Psoas muscle (tissue), 8 donors: ENCODE measurements around the gene INSYN1. TPM values are rescaled to one million over a fixed set of nuclear protein-coding genes. Genes with fewer than 3 reads are reported as not detected.

Source experiments
- ATAC-seq, 4 donors: fragments of 200-7000 bp; cut with Tn5 transposase; one replicate each; pipeline ENCODE4 v1.9.1; 2020; ENCODE audit warnings: moderate library complexity in 3 of 4, mild to moderate bottlenecking in 2 of 4
- DNase-seq, 2 donors: peaks; one replicate each; pipeline ENCODE4 v3.0.0-alpha.2; 2020
- H3K27ac ChIP-seq: fragments of 200-600 bp; one replicate; pipeline ENCODE4 v1.8.0; 2022
- H3K27me3 ChIP-seq, 3 donors: fragments of 200-600 bp in 1 of 3; one replicate each; pipeline versions ENCODE4 v1.6.1 to v1.8.0; 2013 to 2022; ENCODE audit warnings: low read length in 2 of 3, mild to moderate bottlenecking in 2 of 3, moderate library complexity in 1 of 3; ENCODE audit not compliant: insufficient read depth in 3 of 3
- H3K36me3 ChIP-seq, 2 donors: fragments of 200-600 bp in 1 of 2; one replicate each; pipeline versions ENCODE4 v1.6.1 to v1.8.0; 2013 to 2022; ENCODE audit warnings: low read depth in 1 of 2, mild to moderate bottlenecking in 1 of 2, moderate library complexity in 1 of 2; ENCODE audit not compliant: insufficient read depth in 1 of 2
- H3K4me1 ChIP-seq: fragments of 200-600 bp; one replicate; pipeline ENCODE4 v1.8.0; 2022
- H3K4me3 ChIP-seq: fragments of 200-600 bp; one replicate; pipeline ENCODE4 v1.8.0; 2022; ENCODE audit warnings: mild to moderate bottlenecking
- H3K9me3 ChIP-seq: fragments of 200-600 bp; one replicate; pipeline ENCODE4 v1.8.0; 2022
- WGBS, 3 donors: extraction: QIAGEN DNeasy Blood & Tissue Kit; methylation state at CpG; one replicate each; pipeline versions ENCODE4 v1.1.6 to v1.1.7; 2013; 5-methylcytosine and 5-hydroxymethylcytosine counted together
- intact Hi-C, 2 donors: fragments of 100-400 bp; cut with DNase I; formaldehyde crosslinking; loops; one replicate each; pipeline versions ENCODE4 v1.11.0 to v1.14.2; 2022
- polyA plus RNA-seq, 3 donors: library from polyadenylated mRNA; stranded (reverse); fragments of 200-250 nt; gene quantifications; one replicate each; pipeline ENCODE4 v1.2.3, GENCODE V29; 2013
- total RNA-seq, 4 donors: library from RNA; stranded (reverse); fragmentation: NEBNext Ultra II Directional in 2 of 4; extraction: Animal tissue kit (Norgen Biotek cat#: 25700) in 2 of 4; gene quantifications; one replicate each; pipeline versions ENCODE4 v1.2.1 to v1.2.4, GENCODE V29; 2021 to 2023
- TF ChIP-seq, protein P1 (sequence below): fragments of 200-600 bp; IDR thresholded peaks from one replicate; pipeline ENCODE4 v1.8.0; 2022; ENCODE audit warnings: antibody characterized with exemption
- donor health status: healthy with polysubstance abuse.
- donor health status: DM: no; HTN: no; CAD: no; lungs with moderate emphysema.
- donor health status: Bipolar disorder and iron deficiency.
- donor health status: healthy.
- donor health status: DM: yes; HTN: yes; CAD: no.
- donor health status: DM: no; HTN: no; CAD: no.
- donor health status: DM: no; HTN: no; CAD: no.
- donor health status: DM: yes; HTN: yes; CAD: no.

Gene INSYN1
- total and polyA plus RNA-seq, 7 donors = 0.42 to 10.8 (median 3.8) TPM

- Histone ChIP-seq H3K27ac (no peak overlapping the region), H3K4me1 (peaks cover 41% of the 10 kb centered on the region), H3K27me3 (no peaks in the 10 kb centered on the region), H3K36me3 (no peaks in the 10 kb centered on the region), H3K9me3 (no peaks in the 10 kb centered on the region), H3K4me3 (no peak overlapping the region)
- WGBS, 3 donors = 95 to 100% (median 97%) methylated on average over 2 of the region's 2 CpGs
- ATAC-seq (no peak), DNase-seq (no peak)
- TF ChIP-seq, protein P1, sequence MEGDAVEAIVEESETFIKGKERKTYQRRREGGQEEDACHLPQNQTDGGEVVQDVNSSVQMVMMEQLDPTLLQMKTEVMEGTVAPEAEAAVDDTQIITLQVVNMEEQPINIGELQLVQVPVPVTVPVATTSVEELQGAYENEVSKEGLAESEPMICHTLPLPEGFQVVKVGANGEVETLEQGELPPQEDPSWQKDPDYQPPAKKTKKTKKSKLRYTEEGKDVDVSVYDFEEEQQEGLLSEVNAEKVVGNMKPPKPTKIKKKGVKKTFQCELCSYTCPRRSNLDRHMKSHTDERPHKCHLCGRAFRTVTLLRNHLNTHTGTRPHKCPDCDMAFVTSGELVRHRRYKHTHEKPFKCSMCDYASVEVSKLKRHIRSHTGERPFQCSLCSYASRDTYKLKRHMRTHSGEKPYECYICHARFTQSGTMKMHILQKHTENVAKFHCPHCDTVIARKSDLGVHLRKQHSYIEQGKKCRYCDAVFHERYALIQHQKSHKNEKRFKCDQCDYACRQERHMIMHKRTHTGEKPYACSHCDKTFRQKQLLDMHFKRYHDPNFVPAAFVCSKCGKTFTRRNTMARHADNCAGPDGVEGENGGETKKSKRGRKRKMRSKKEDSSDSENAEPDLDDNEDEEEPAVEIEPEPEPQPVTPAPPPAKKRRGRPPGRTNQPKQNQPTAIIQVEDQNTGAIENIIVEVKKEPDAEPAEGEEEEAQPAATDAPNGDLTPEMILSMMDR = no peak
- intact Hi-C loops = no loop called here
Observed at GRCh38 chr15:73687351-73687750, 65.8 kb downstream of the INSYN1 start.

DNA sequence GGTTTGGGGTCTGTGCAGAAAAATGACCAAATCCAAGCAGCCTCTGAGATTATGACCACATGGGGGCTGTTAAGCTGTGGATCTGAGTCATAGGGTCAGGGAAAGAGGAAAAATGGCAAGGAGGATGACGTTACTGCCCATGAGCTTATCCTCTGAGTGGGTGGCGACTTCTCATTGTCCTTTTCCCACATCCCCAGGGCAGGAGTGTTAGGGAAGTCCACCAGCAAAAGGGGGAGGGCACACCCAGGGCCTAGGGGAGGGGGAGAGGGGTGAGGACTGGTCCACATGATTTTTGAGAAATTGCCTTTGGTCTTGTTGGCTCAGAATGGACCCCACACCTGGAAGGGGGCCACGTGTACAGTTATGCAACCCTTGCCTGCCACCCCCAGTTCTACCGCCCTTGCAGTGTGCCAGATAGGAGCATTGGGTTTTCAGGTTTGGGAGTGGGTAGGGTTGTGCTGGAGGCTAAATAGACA, 66.3 kb downstream of the INSYN1 start:
- Histone ChIP-seq H3K27me3 (no peaks in the 10 kb centered on the region), H3K27ac (no peak overlapping the region), H3K9me3 (no peaks in the 10 kb centered on the region), H3K36me3 (no peaks in the 10 kb centered on the region), H3K4me1 (peaks cover 36% of the 10 kb centered on the region), H3K4me3 (no peak overlapping the region)
- TF ChIP-seq, protein P1 = no peak
- WGBS, 3 donors = 54 to 61% (median 54%) methylated on average over 4 of the region's 4 CpGs
- DNase-seq (no peak), ATAC-seq (no peak)
- intact Hi-C loops = no loop called here

GRCh38 chr15:73685981-73686380, 67.2 kb downstream of the INSYN1 start:
- 70 to 88% (median 72%) methylated on average over 6 of the region's 6 CpGs for WGBS, 3 donors
- ATAC-seq = no peak
- intact Hi-C loops = no loop called here
- TF ChIP-seq, protein P1 = no peak
- H3K27ac ChIP-seq = peak overlapping the region; percentile 89
- no peaks in the 10 kb centered on the region for H3K27me3 ChIP-seq
- no peak for DNase-seq
- peak overlapping the region; percentile 90 for H3K4me3 ChIP-seq
- H3K36me3 ChIP-seq = no peaks in the 10 kb centered on the region
- peaks cover 28% of the 10 kb centered on the region for H3K4me1 ChIP-seq
- no peaks in the 10 kb centered on the region for H3K9me3 ChIP-seq

Other genes with a start within 250 kb of the INSYN1 start
- 10 to 100 TPM; 28.8 to 40.8 (median 32.6) TPM for gene NPTN, start 120.0 kb downstream of the INSYN1 start, total RNA-seq
- 10 to 100 TPM; 26.3 to 41.1 (median 32.1) TPM for gene NPTN, start 120.0 kb downstream of the INSYN1 start, polyA plus RNA-seq
- gene CD276, start 69.0 kb downstream of the INSYN1 start, total RNA-seq = 1 to 10 TPM; 7.5 to 8.9 (median 8.9) TPM
- gene CD276, start 69.0 kb downstream of the INSYN1 start, polyA plus RNA-seq = 10 to 100 TPM in 1 of 3 donors, 1 to 10 TPM in 2; 7.3 to 15.0 (median 7.7) TPM
- not detected for gene TBC1D21, start 120.2 kb upstream of the INSYN1 start, total RNA-seq
- gene TBC1D21, start 120.2 kb upstream of the INSYN1 start, polyA plus RNA-seq = not detected
- 1 to 10 TPM; 5.1 to 8.7 (median 6.3) TPM for gene LOXL1, start 173.1 kb upstream of the INSYN1 start, total RNA-seq
- 1 to 10 TPM; 1.6 to 5.1 (median 4.3) TPM for gene LOXL1, start 173.1 kb upstream of the INSYN1 start, polyA plus RNA-seq
- gene STOML1, start 238.9 kb upstream of the INSYN1 start, total RNA-seq = 10 to 100 TPM; 18.3 to 26.2 (median 22.7) TPM
- gene STOML1, start 238.9 kb upstream of the INSYN1 start, polyA plus RNA-seq = 10 to 100 TPM; 22.0 to 34.4 (median 33.0) TPM
- 10 to 100 TPM; 15.0 to 22.6 (median 15.6) TPM for gene PML, start 241.4 kb upstream of the INSYN1 start, total RNA-seq
- gene PML, start 241.4 kb upstream of the INSYN1 start, polyA plus RNA-seq = 10 to 100 TPM in 1 of 3 donors, 1 to 10 TPM in 2; 6.7 to 10.2 (median 7.5) TPM